CD8-positive, alpha-beta memory T cell (primary cell): ENCODE data around the gene RNF166. TPM values are rescaled to one million over a fixed set of nuclear protein-coding genes. Genes with fewer than 3 reads are reported as not detected.

Experiments
- CTCF ChIA-PET: fragments of 350-600 bp; sonication (Branson Sonifier 250); formaldehyde crosslinking; loops from one replicate; lab custom pipeline; 2021; ENCODE audit warnings: antibody characterized with exemption; lab: Charles Lee
- POLR2A ChIA-PET: fragments of 350-600 bp; sonication (Branson Sonifier 250); formaldehyde crosslinking; loops from one replicate; lab custom pipeline; 2021; ENCODE audit warnings: antibody characterized with exemption; lab: Charles Lee
- DNase-seq, 5 donors: peaks; one replicate each; pipeline versions ENCODE4 v3.0.0 to v3.0.0-alpha.2; 2020 to 2022; ENCODE audit warnings: mixed read lengths in 1 of 5
- H3K27ac ChIP-seq: one replicate; pipeline ENCODE4 v1.7.0; 2013; ENCODE audit warnings: low read depth, mild to moderate bottlenecking, low read length, moderate library complexity
- H3K27me3 ChIP-seq: 2 replicates; pipeline ENCODE4 v1.7.0; 2013; ENCODE audit warnings: low read length, mild to moderate bottlenecking; ENCODE audit not compliant: insufficient read depth, poor library complexity, severe bottlenecking
- H3K36me3 ChIP-seq: 2 replicates; pipeline ENCODE4 v1.7.0; 2013; ENCODE audit warnings: mild to moderate bottlenecking, low read length, moderate library complexity; ENCODE audit not compliant: insufficient read depth
- H3K4me1 ChIP-seq: 2 replicates; pipeline ENCODE4 v1.7.0; 2013; ENCODE audit warnings: mild to moderate bottlenecking, low read length, moderate library complexity; ENCODE audit not compliant: insufficient read depth
- H3K4me3 ChIP-seq: 2 replicates; pipeline ENCODE4 v1.7.0; 2013; ENCODE audit warnings: mild to moderate bottlenecking, low read length
- H3K9me3 ChIP-seq: 2 replicates; pipeline ENCODE4 v1.7.0; 2013; ENCODE audit warnings: mild to moderate bottlenecking, low read length
- H3K27ac Mint-ChIP-seq, 8 donors: one replicate each; pipeline ENCODE4 v1.8.0; 2020 to 2021; ENCODE audit warnings: mixed read lengths in 8 of 8, mild to moderate bottlenecking in 6 of 8, inconsistent platforms in 3 of 8, moderate library complexity in 3 of 8
- H3K27me3 Mint-ChIP-seq, 2 donors: one replicate each; pipeline ENCODE4 v1.8.0; 2020 to 2021; ENCODE audit warnings: mixed read lengths in 2 of 2, mild to moderate bottlenecking in 1 of 2, moderate library complexity in 1 of 2
- H3K36me3 Mint-ChIP-seq, 3 donors: one replicate each; pipeline ENCODE4 v1.8.0; 2020 to 2021; ENCODE audit warnings: mixed read lengths in 3 of 3, inconsistent platforms in 1 of 3, mild to moderate bottlenecking in 1 of 3
- H3K4me1 Mint-ChIP-seq, 3 donors: one replicate each; pipeline ENCODE4 v1.8.0; 2020 to 2021; ENCODE audit warnings: mixed read lengths in 3 of 3, inconsistent platforms in 1 of 3, mild to moderate bottlenecking in 1 of 3
- H3K4me3 Mint-ChIP-seq, 7 donors: one replicate each; pipeline ENCODE4 v1.8.0; 2020 to 2021; ENCODE audit warnings: mixed read lengths in 7 of 7, mild to moderate bottlenecking in 6 of 7, moderate library complexity in 4 of 7, inconsistent platforms in 2 of 7
- H3K9me3 Mint-ChIP-seq, 5 donors: one replicate each; pipeline ENCODE4 v1.8.0; 2020 to 2022; ENCODE audit warnings: mixed read lengths in 5 of 5, mild to moderate bottlenecking in 3 of 5, moderate library complexity in 2 of 5, inconsistent platforms in 1 of 5
- polyA plus RNA-seq: library from polyadenylated mRNA; unstranded; fragments of 300-500 nt; fragmentation: Illumina TruSeq; gene quantifications from one replicate; pipeline ENCODE4 v1.2.3, GENCODE V29; 2021
- total RNA-seq, 2 experiments: library from RNA; stranded (reverse); gene quantifications; one replicate each; pipeline ENCODE4 v1.2.3, GENCODE V29; 2021

RNF166 gene
- total and polyA plus RNA-seq, 3 experiments from 2014 or later, result 51.7 to 122 (median 56.2) TPM

DNA sequence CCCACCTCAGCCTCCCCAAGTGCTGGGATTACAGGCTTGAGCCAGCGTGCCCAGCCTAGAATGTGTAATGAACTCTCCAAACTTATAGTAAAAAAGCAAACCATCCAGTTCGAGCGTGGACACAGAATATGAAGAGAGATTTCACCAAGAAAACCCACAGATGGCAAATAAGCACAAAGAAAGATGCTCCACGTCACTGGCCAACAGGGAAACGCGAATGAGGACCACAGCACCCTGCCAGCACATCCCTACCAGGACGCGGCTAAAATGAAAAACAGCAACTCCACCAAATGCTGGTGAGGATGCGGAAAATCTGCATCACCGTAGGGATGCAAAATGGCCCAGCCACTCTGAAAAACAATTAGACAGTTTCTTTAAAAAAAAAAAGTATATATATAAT lies 44.7 kb downstream of the RNF166 start:
- H3K4me3 Mint-ChIP-seq, result peak overlapping the region; percentile 50 to 94 (median 86)
- DNase-seq, result no peak
- CTCF ChIA-PET, result interaction anchor here (1.5 kb wide), 1 partner anchor 9 kb away, joined by 5 read pairs; no protein-coding TSS in a partner anchor
- Histone ChIP-seq H3K27me3 (no peaks in the 10 kb centered on the region), H3K36me3 (no peaks in the 10 kb centered on the region), H3K4me3 (no peak overlapping the region), H3K4me1 (peaks cover 14% of the 10 kb centered on the region), H3K27ac (no peak overlapping the region), H3K9me3 (no peaks in the 10 kb centered on the region)
- no peaks in the 10 kb centered on the region for H3K9me3 Mint-ChIP-seq
- POLR2A ChIA-PET, result interaction anchor here (3.1 kb wide), 1 partner anchor 40 kb away, joined by 13 read pairs; no protein-coding TSS in a partner anchor
- peaks cover 16 to 28% (median 20%) of the 10 kb centered on the region in 3 donors for H3K4me1 Mint-ChIP-seq
- no peaks in the 10 kb centered on the region for H3K27me3 Mint-ChIP-seq
- peaks cover 0 to 24% (median under 1%) of the 10 kb centered on the region in 3 donors for H3K36me3 Mint-ChIP-seq
- peak overlapping the region in 6 of 8 donors; percentile 48 to 94 (median 86) for H3K27ac Mint-ChIP-seq

DNA sequence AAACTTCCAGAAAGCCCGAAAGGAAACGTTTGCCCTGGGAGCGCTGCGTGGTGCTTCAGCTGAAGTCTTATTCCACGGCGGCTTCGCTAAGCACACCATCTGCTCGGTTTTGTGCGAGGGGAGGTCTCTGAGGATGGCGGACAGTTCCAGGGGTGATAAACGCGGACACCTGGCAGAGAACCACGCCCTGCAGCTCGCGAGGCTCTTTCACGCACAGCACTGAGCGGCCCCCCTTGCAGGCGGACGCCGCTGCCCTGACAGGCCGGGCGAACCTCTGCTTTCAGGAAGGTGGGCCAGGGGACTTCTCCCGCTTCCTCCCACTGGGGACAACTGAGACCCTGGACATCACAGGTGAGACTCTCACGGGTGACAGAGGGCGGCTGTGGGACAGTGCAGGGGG lies 47.0 kb downstream of the RNF166 start:
- Mint-ChIP-seq H3K27ac (peak overlapping the region in 1 of 8 donors; percentile 47), H3K4me1 (peaks cover 12 to 23% (median 15%) of the 10 kb centered on the region in 3 donors), H3K4me3 (no peak overlapping the region), H3K27me3 (no peaks in the 10 kb centered on the region), H3K9me3 (no peaks in the 10 kb centered on the region), H3K36me3 (peaks cover 0 to 37% (median 0%) of the 10 kb centered on the region in 3 donors)
- POLR2A ChIA-PET, result no interaction called here
- no peak for DNase-seq
- peaks cover 11% of the 10 kb centered on the region for H3K4me1 ChIP-seq
- no peaks in the 10 kb centered on the region for H3K9me3 ChIP-seq
- H3K27ac ChIP-seq, result no peak overlapping the region
- H3K36me3 ChIP-seq, result no peaks in the 10 kb centered on the region
- CTCF ChIA-PET, result no interaction called here
- H3K27me3 ChIP-seq, result no peaks in the 10 kb centered on the region
- H3K4me3 ChIP-seq, result no peak overlapping the region

DNA sequence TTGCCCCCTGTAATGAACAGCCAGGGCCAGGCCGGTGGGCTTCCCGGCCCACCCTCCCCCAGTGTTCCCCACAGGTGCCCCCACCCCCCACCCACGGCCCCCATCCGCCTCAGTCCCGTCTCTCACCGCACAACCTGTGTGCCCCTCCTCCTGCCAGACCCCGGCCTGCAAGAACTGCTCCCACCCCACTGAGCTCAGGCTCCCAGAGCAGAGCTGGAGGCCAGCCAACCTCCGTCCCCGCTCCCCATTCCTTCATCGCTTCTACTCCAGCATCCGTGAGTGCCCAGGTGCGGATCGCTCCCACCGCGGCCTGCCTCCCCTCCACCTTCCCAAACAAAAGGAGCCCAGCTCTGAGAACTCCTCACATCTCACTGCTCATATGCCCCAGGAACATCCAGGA lies 47.5 kb downstream of the RNF166 start:
- no peak for DNase-seq
- Mint-ChIP-seq H3K4me1 (peaks cover 10 to 19% (median 15%) of the 10 kb centered on the region in 3 donors), H3K27me3 (no peaks in the 10 kb centered on the region), H3K9me3 (no peaks in the 10 kb centered on the region), H3K36me3 (peaks cover 0 to 40% (median 0%) of the 10 kb centered on the region in 3 donors), H3K4me3 (no peak overlapping the region), H3K27ac (peak overlapping the region in 1 of 8 donors; percentile 47)
- no peak overlapping the region for H3K4me3 ChIP-seq
- ChIA-PET CTCF (no interaction called here), POLR2A (no interaction called here)
- no peaks in the 10 kb centered on the region for H3K9me3 ChIP-seq
- no peaks in the 10 kb centered on the region for H3K36me3 ChIP-seq
- peaks cover 6% of the 10 kb centered on the region for H3K4me1 ChIP-seq
- no peak overlapping the region for H3K27ac ChIP-seq
- no peaks in the 10 kb centered on the region for H3K27me3 ChIP-seq

DNA sequence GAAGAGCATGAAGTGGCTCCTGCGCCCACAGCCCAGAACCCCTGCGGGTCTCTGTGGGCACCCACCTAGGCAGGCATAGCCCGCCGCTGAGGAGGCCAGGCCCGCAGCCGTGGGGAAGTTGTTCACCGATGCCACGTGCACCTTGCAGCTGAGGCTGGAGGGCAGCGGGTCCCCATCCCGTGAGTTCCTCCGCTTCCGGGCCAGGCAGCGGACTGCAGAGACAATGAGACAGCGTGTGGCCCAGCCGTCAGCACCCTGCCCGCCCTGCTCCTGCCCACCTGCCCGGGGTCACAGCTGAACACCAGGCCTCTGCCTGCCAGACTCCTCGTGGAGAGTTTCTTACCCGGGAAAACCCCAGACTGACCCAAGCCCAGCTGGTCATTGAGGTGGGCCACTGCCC lies 48.8 kb downstream of the RNF166 start:
- ChIA-PET POLR2A (no interaction called here), CTCF (interaction anchor here (1.5 kb wide), 1 partner anchor 24 kb away, joined by 3 read pairs; no protein-coding TSS in a partner anchor)
- Mint-ChIP-seq H3K4me1 (peaks cover 10 to 15% (median 14%) of the 10 kb centered on the region in 3 donors), H3K9me3 (no peaks in the 10 kb centered on the region), H3K27me3 (no peaks in the 10 kb centered on the region), H3K27ac (no peak overlapping the region), H3K36me3 (peaks cover 0 to 37% (median 0%) of the 10 kb centered on the region in 3 donors), H3K4me3 (no peak overlapping the region)
- no peak for DNase-seq
- Histone ChIP-seq H3K27ac (no peak overlapping the region), H3K4me3 (no peak overlapping the region), H3K4me1 (peaks cover 6% of the 10 kb centered on the region), H3K9me3 (no peaks in the 10 kb centered on the region), H3K27me3 (no peaks in the 10 kb centered on the region), H3K36me3 (no peaks in the 10 kb centered on the region)

DNA sequence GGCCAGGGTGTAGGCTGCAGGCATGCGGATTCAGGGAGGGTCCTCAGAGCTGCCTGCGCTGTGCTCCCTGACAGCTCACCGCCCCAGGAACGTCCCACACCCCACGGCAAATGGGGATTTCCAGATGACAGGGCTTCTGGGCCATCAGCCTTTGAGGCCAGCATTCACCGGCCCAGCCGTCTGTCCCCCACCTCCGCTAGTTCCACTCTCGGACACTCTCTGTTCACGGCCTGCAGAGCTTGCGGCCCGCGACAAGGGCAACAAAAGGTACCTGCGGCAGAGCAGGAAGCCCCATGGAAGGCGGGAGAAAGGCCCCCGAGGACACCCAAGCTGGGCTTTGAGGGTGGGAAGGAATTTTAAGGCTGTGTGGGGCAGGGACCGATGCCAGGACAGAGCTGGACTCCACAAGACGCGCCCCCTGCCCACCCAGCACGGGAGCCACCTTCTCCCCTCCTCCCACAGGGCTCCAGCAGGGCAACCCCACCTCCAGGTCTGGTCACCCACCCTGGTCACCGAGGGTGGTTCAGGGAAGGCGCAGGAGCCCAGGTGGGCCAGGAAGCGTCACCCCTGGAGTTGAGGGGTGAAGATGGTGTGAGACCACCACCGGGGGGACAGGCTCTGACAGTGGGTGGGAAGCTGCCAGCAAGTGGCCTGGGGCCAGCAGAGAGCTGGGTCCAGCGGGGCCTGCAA lies 49.8 kb downstream of the RNF166 start:
- H3K27ac Mint-ChIP-seq, result no peak overlapping the region
- Histone ChIP-seq H3K27me3 (no peaks in the 10 kb centered on the region), H3K36me3 (no peaks in the 10 kb centered on the region), H3K4me1 (peaks cover 7% of the 10 kb centered on the region), H3K9me3 (no peaks in the 10 kb centered on the region), H3K4me3 (no peak overlapping the region), H3K27ac (no peak overlapping the region)
- peaks cover 6 to 15% (median 8%) of the 10 kb centered on the region in 3 donors for H3K4me1 Mint-ChIP-seq
- H3K36me3 Mint-ChIP-seq, result peaks cover 0 to 34% (median 0%) of the 10 kb centered on the region in 3 donors
- POLR2A ChIA-PET, result no interaction called here
- DNase-seq, result no peak
- H3K9me3 Mint-ChIP-seq, result no peaks in the 10 kb centered on the region
- CTCF ChIA-PET, result interaction anchor here (1.5 kb wide), 1 partner anchor 25 kb away, joined by 3 read pairs; no protein-coding TSS in a partner anchor
- no peaks in the 10 kb centered on the region for H3K27me3 Mint-ChIP-seq
- no peak overlapping the region for H3K4me3 Mint-ChIP-seq

DNA sequence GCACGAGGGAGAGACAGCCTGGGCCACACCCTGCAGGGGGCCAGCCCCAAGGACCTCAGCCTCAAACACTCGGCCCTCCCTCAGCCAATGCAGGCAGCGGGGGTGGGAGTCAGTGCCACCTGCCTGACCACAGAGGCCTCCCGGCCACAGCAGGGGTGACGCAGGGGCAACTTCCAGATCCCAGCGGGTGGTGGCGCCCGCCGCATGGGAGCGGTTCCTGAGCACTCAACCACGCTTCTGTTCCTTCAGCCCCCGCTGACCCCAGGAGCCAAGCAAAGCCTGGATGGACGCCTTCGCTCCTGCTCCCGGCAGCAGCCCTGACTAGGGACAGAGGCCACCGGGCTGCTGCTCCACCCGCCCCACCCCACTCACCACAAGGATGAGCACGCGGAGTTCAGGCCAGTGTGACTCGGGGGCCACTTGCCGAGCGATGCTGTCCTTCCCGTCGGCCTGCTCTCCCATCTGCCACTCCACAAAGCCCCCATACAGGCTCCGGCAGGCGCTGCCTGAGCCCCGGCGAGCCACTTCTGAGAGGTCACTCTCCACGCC lies 50.4 kb downstream of the RNF166 start:
- peaks cover 0 to 37% (median 0%) of the 10 kb centered on the region in 3 donors for H3K36me3 Mint-ChIP-seq
- Histone ChIP-seq H3K4me3 (no peak overlapping the region), H3K36me3 (no peaks in the 10 kb centered on the region), H3K9me3 (no peaks in the 10 kb centered on the region), H3K4me1 (peaks cover 11% of the 10 kb centered on the region), H3K27ac (no peak overlapping the region), H3K27me3 (no peaks in the 10 kb centered on the region)
- no peak overlapping the region for H3K4me3 Mint-ChIP-seq
- ChIA-PET POLR2A (no interaction called here), CTCF (no interaction called here)
- no peaks in the 10 kb centered on the region for H3K27me3 Mint-ChIP-seq
- no peaks in the 10 kb centered on the region for H3K9me3 Mint-ChIP-seq
- peaks cover 5 to 14% (median 6%) of the 10 kb centered on the region in 3 donors for H3K4me1 Mint-ChIP-seq
- H3K27ac Mint-ChIP-seq, result no peak overlapping the region
- DNase-seq, result no peak

DNA sequence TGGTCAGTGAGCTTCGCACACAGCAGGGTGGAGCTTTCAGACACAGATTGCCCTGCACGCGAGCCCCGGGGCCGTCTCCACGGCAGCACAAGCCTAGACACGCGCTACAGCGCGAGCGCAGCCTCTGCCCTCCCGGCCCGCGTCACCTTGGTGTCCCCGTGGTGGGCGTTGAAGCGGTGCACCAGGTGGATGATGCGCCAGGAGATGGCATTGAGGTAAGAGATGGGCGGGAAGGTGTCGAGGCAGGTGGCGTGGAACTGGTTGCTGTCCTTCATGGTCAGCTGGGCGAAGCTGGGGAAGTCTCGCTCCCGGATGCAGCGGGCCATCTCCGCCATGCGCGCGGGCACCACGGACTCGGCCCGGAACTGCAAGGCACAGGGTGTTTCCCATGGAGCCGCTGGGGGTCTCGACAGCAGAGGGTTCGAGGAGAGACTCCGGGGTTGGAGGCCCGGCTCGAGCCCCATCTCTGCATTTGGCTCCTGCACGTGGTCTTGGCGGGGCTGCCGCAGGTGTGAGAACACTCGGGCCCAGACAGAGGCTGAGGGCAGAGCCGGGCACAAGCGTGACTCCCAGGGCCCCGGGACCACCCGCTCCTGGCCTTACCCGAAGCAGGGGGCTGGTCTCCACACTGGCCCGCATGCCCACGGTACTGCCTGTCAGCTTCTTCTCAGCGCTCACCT lies 51.0 kb downstream of the RNF166 start:
- H3K27me3 Mint-ChIP-seq, result no peaks in the 10 kb centered on the region
- CTCF ChIA-PET, result no interaction called here
- POLR2A ChIA-PET, result no interaction called here
- peak overlapping the region in 1 of 7 donors; percentile 62 for H3K4me3 Mint-ChIP-seq
- no peaks in the 10 kb centered on the region for H3K9me3 ChIP-seq
- no peak for DNase-seq
- no peaks in the 10 kb centered on the region for H3K27me3 ChIP-seq
- H3K4me3 ChIP-seq, result no peak overlapping the region
- peaks cover 0 to 40% (median 0%) of the 10 kb centered on the region in 3 donors for H3K36me3 Mint-ChIP-seq
- H3K4me1 ChIP-seq, result peaks cover 11% of the 10 kb centered on the region
- no peaks in the 10 kb centered on the region for H3K9me3 Mint-ChIP-seq
- peaks cover 6 to 15% (median 6%) of the 10 kb centered on the region in 3 donors for H3K4me1 Mint-ChIP-seq
- H3K27ac ChIP-seq, result no peak overlapping the region
- H3K36me3 ChIP-seq, result no peaks in the 10 kb centered on the region
- H3K27ac Mint-ChIP-seq, result peak overlapping the region in 1 of 8 donors; percentile 57
